CD4-positive, alpha-beta memory T cell (primary cell): Measurements from ENCODE around the gene ROBO1. TPM values are rescaled to one million over a fixed set of nuclear protein-coding genes. Genes with fewer than 3 reads are reported as not detected.

Experiments used
- CTCF ChIA-PET: fragments of 350-600 bp; sonication (Branson Sonifier 250); formaldehyde crosslinking; loops from one replicate; lab custom pipeline; 2021; ENCODE audit warnings: inconsistent platforms; ENCODE audit not compliant: partially characterized antibody; lab: Charles Lee
- POLR2A ChIA-PET: fragments of 350-600 bp; sonication (Branson Sonifier 250); formaldehyde crosslinking; loops from one replicate; lab custom pipeline; 2021; ENCODE audit not compliant: partially characterized antibody; lab: Charles Lee
- DNase-seq, 5 donors: peaks; one replicate each; pipeline versions ENCODE4 v3.0.0 to v3.0.0-alpha.2; 2020 to 2022; ENCODE audit warnings: mixed read lengths in 1 of 5
- H3K27ac ChIP-seq: one replicate; pipeline ENCODE4 v1.7.0; 2013; ENCODE audit warnings: low read depth, low read length
- H3K27me3 ChIP-seq: 2 replicates; pipeline ENCODE4 v1.7.0; 2013; ENCODE audit warnings: mild to moderate bottlenecking, low read length, moderate library complexity; ENCODE audit not compliant: insufficient read depth
- H3K36me3 ChIP-seq: 2 replicates; pipeline ENCODE4 v1.7.0; 2013; ENCODE audit warnings: mild to moderate bottlenecking, low read length, moderate library complexity; ENCODE audit not compliant: insufficient read depth
- H3K4me1 ChIP-seq: 2 replicates; pipeline ENCODE4 v1.7.0; 2013; ENCODE audit warnings: mild to moderate bottlenecking, low read length, moderate library complexity; ENCODE audit not compliant: insufficient read depth
- H3K4me3 ChIP-seq, 2 donors: one replicate each; pipeline ENCODE4 v1.7.0; 2013; ENCODE audit warnings: low read length in 2 of 2, mild to moderate bottlenecking in 1 of 2
- H3K9me3 ChIP-seq, 2 donors: one replicate each; pipeline ENCODE4 v1.7.0; 2013; ENCODE audit warnings: low read length in 2 of 2, control low read depth in 1 of 2; ENCODE audit not compliant: control insufficient read depth in 1 of 2
- H3K27ac Mint-ChIP-seq, 7 donors: one replicate each; pipeline ENCODE4 v1.8.0; 2020 to 2021; ENCODE audit warnings: mixed read lengths in 7 of 7, mild to moderate bottlenecking in 6 of 7, inconsistent platforms in 3 of 7, moderate library complexity in 3 of 7
- H3K27me3 Mint-ChIP-seq, 2 donors: one replicate each; pipeline ENCODE4 v1.8.0; 2020 to 2021; ENCODE audit warnings: mixed read lengths in 2 of 2
- H3K36me3 Mint-ChIP-seq, 2 donors: one replicate each; pipeline ENCODE4 v1.8.0; 2020 to 2021; ENCODE audit warnings: mixed read lengths in 2 of 2, inconsistent platforms in 1 of 2, mild to moderate bottlenecking in 1 of 2
- H3K4me1 Mint-ChIP-seq, 4 donors: one replicate each; pipeline ENCODE4 v1.8.0; 2020 to 2021; ENCODE audit warnings: mixed read lengths in 4 of 4, mild to moderate bottlenecking in 1 of 4
- H3K4me3 Mint-ChIP-seq, 8 donors: one replicate each; pipeline ENCODE4 v1.8.0; 2020 to 2021; ENCODE audit warnings: mixed read lengths in 8 of 8, mild to moderate bottlenecking in 7 of 8, moderate library complexity in 6 of 8, inconsistent platforms in 3 of 8
- H3K9me3 Mint-ChIP-seq, 8 donors: one replicate each; pipeline ENCODE4 v1.8.0; 2020 to 2021; ENCODE audit warnings: mixed read lengths in 8 of 8, mild to moderate bottlenecking in 5 of 8, inconsistent platforms in 3 of 8, moderate library complexity in 1 of 8
- intact Hi-C: fragments of 100-400 bp; cut with micrococcal nuclease; formaldehyde crosslinking; loops from one replicate; pipeline ENCODE4 v1.15.1; 2023
- polyA plus RNA-seq, 2 donors: library from polyadenylated mRNA; unstranded; fragments of 300-500 nt; fragmentation: Illumina TruSeq; gene quantifications; one replicate each; pipeline ENCODE4 v1.2.3, GENCODE V29; 2021
- total RNA-seq, 2 experiments: library from RNA; stranded (reverse); gene quantifications; one replicate each; pipeline ENCODE4 v1.2.3, GENCODE V29; 2021

ROBO1 gene
- total and polyA plus RNA-seq, 4 experiments from 2014 or later: not detected

DNA sequence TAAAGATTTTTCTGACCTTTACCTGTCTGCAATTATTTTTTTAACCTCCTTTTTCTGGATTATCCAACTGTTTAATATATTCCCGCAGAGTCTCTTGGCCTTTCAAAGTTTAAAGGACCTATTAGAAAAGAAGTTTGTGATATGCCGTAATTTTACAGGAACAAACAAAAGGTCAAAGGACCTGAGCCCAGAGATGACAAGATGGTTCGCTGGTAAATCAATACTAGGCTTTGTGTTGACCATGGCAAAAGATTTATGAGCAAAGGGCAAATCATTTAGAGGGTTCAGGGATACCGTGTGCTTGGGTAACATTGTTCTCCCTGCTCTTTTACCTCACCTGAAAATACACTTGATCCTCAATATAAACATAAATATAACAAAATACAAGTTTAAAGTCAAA lies 923.5 kb downstream of the ROBO1 start:
- ChIA-PET CTCF (no interaction called here), POLR2A (no interaction called here)
- Histone ChIP-seq H3K27ac (no peak overlapping the region), H3K27me3 (no peaks in the 10 kb centered on the region), H3K4me1 (no peaks in the 10 kb centered on the region), H3K36me3 (no peaks in the 10 kb centered on the region), H3K4me3 (no peak overlapping the region), H3K9me3 (no peaks in the 10 kb centered on the region)
- H3K4me1 Mint-ChIP-seq: no peaks in the 10 kb centered on the region
- no peaks in the 10 kb centered on the region for H3K36me3 Mint-ChIP-seq
- peaks cover 0 to 10% (median 6%) of the 10 kb centered on the region in 8 donors for H3K9me3 Mint-ChIP-seq
- H3K27ac Mint-ChIP-seq: no peak overlapping the region
- H3K4me3 Mint-ChIP-seq: no peak overlapping the region
- intact Hi-C loops: no loop called here
- DNase-seq: no peak
- no peaks in the 10 kb centered on the region for H3K27me3 Mint-ChIP-seq

DNA sequence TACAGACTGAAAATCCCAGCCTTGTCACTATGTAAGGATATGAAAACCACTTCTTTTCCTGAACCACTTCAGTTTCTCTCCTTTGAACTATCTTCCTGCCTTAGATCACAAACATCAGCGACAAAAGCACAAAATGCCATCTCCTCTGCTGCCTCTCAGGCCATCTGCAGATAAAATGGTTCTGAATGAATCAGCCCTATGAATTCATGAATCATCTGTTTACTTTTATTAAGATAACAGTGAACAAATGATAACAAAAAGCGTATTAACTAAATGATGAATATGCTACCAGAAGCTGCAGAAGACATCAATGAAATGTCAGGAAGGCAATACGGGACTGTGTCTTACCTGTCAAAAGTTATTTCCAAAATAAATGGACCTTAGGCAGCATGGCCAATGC lies 928.1 kb downstream of the ROBO1 start:
- no peak overlapping the region for H3K4me3 Mint-ChIP-seq
- DNase-seq: no peak
- CTCF ChIA-PET: no interaction called here

DNA sequence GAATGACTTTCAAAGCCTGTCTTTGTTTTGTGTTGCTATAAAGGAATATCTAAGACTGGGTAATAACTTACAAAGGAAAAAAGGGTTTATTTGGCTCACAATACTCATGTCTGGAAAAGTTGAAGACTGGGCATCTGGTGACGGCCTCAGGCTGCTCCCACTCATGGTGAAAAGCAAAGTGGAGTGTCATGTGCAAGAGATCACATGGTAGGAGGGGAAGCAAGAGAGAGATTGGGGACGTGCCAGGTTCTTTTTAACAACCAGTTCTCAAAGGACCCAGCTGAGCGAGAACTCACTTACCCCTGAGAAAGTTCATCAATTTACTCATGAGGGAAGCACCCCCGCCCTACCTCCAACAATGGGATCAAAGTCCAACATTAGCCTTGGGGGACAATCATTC lies 929.4 kb downstream of the ROBO1 start:
- no peaks in the 10 kb centered on the region for H3K36me3 ChIP-seq
- no peaks in the 10 kb centered on the region for H3K4me1 Mint-ChIP-seq
- no peak overlapping the region for H3K4me3 Mint-ChIP-seq
- H3K9me3 Mint-ChIP-seq: peaks cover 0 to 10% (median 3%) of the 10 kb centered on the region in 8 donors
- CTCF ChIA-PET: no interaction called here
- H3K27ac Mint-ChIP-seq: no peak overlapping the region
- DNase-seq: no peak
- H3K9me3 ChIP-seq: no peaks in the 10 kb centered on the region
- H3K27ac ChIP-seq: no peak overlapping the region
- H3K36me3 Mint-ChIP-seq: no peaks in the 10 kb centered on the region
- no peak overlapping the region for H3K4me3 ChIP-seq
- no peaks in the 10 kb centered on the region for H3K4me1 ChIP-seq
- POLR2A ChIA-PET: no interaction called here
- H3K27me3 Mint-ChIP-seq: no peaks in the 10 kb centered on the region
- no peaks in the 10 kb centered on the region for H3K27me3 ChIP-seq
- intact Hi-C loops: no loop called here

More for the DNA sequence above, 928.1 kb downstream of the ROBO1 start:
- Mint-ChIP-seq H3K9me3 (peaks cover 0 to 10% (median 4%) of the 10 kb centered on the region in 8 donors), H3K4me1 (no peaks in the 10 kb centered on the region), H3K27me3 (no peaks in the 10 kb centered on the region), H3K27ac (no peak overlapping the region), H3K36me3 (no peaks in the 10 kb centered on the region)
- intact Hi-C loops: no loop called here
- Histone ChIP-seq H3K4me1 (no peaks in the 10 kb centered on the region), H3K27me3 (no peaks in the 10 kb centered on the region), H3K36me3 (no peaks in the 10 kb centered on the region), H3K4me3 (no peak overlapping the region), H3K9me3 (no peaks in the 10 kb centered on the region), H3K27ac (no peak overlapping the region)
- POLR2A ChIA-PET: no interaction called here

- Mint-ChIP-seq H3K4me1 (no peaks in the 10 kb centered on the region), H3K36me3 (no peaks in the 10 kb centered on the region), H3K27ac (no peak overlapping the region), H3K27me3 (no peaks in the 10 kb centered on the region), H3K9me3 (peaks cover 0 to 17% (median 4%) of the 10 kb centered on the region in 8 donors), H3K4me3 (no peak overlapping the region)
- no peak for DNase-seq
- Histone ChIP-seq H3K27me3 (no peaks in the 10 kb centered on the region), H3K36me3 (no peaks in the 10 kb centered on the region), H3K4me1 (no peaks in the 10 kb centered on the region), H3K27ac (no peak overlapping the region), H3K9me3 (no peaks in the 10 kb centered on the region), H3K4me3 (no peak overlapping the region)
- intact Hi-C loops: no loop called here
- ChIA-PET CTCF (no interaction called here), POLR2A (no interaction called here)
These were observed 932.9 kb downstream of the ROBO1 start for GRCh38 chr3:78834910-78835309.

DNA sequence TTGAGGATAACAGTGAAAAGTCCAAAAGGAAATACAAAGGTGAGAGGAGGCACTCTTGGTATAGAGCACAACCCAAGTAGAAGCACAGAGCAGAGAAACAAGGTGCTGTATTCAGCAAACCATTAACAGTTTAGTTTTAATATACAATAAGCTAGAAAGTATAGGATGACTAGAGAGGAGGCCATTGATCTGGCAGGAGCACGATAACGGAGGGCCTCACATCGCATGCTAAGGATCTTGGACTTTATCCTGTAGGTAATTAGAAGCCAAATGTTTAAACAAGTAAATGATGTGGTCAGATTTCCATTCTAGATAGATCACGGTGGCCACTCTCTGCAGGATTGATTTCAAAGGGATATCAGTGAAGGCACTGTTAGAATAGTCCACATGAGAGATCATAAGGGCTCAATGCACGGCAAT lies 935.0 kb downstream of the ROBO1 start:
- H3K4me1 Mint-ChIP-seq: no peaks in the 10 kb centered on the region
- POLR2A ChIA-PET: no interaction called here
- peaks cover 0 to 12% (median 2%) of the 10 kb centered on the region in 8 donors for H3K9me3 Mint-ChIP-seq
- H3K27me3 Mint-ChIP-seq: no peaks in the 10 kb centered on the region
- intact Hi-C loops: no loop called here
- no peaks in the 10 kb centered on the region for H3K4me1 ChIP-seq
- H3K36me3 ChIP-seq: no peaks in the 10 kb centered on the region
- H3K27ac Mint-ChIP-seq: no peak overlapping the region
- no peak overlapping the region for H3K4me3 Mint-ChIP-seq
- H3K27me3 ChIP-seq: no peaks in the 10 kb centered on the region
- DNase-seq: no peak
- CTCF ChIA-PET: no interaction called here
- H3K4me3 ChIP-seq: no peak overlapping the region
- H3K9me3 ChIP-seq: no peaks in the 10 kb centered on the region
- H3K27ac ChIP-seq: no peak overlapping the region
- no peaks in the 10 kb centered on the region for H3K36me3 Mint-ChIP-seq

DNA sequence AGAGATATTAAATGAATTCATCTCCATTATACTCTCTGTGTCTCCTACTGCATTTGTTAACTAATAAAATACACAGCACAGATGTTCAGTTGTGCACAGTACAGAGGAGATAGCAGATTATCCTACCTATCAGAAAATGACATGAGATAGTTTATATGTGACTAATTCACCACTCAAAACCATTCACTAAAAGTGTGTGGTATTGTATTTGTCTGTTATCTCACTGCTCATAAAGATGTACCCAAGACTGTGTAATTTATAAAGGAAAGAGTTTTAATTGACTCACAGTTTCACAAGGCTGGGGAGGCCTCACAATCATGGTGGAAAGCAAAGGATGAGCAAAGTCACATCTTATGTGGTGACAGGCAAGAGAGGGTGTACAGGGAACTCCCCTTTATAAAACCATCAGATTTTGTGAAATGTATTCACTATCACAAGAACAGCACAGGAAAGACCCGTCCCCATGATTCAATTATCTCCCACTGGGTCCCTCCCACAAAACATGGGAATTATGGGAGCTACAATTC lies 936.3 kb downstream of the ROBO1 start:
- DNase-seq: no peak
- intact Hi-C loops: no loop called here
- Histone ChIP-seq H3K9me3 (no peaks in the 10 kb centered on the region), H3K27me3 (no peaks in the 10 kb centered on the region), H3K27ac (no peak overlapping the region), H3K4me3 (no peak overlapping the region), H3K4me1 (no peaks in the 10 kb centered on the region), H3K36me3 (no peaks in the 10 kb centered on the region)
- Mint-ChIP-seq H3K27ac (no peak overlapping the region), H3K27me3 (no peaks in the 10 kb centered on the region), H3K36me3 (no peaks in the 10 kb centered on the region), H3K4me3 (no peak overlapping the region), H3K9me3 (peaks cover 0 to 9% (median 2%) of the 10 kb centered on the region in 8 donors), H3K4me1 (no peaks in the 10 kb centered on the region)
- ChIA-PET POLR2A (no interaction called here), CTCF (no interaction called here)

DNA sequence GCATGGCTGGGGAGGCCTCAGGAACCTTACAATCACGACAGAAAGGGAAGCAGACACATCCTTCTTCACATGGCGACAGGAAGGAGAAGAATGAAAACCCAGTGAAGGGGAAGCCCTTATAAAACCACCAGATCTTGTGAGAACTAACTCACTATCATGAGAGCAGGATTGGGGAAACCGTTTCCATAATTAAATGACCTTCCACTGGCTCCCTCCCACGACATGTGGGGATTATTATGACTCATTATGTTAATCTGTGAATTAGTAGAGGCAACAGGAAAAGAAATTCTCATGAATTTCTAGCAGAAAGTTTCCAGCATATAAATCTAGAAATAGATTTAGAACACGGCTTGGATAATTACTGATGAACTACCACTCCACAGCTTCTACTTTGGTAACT lies 937.3 kb downstream of the ROBO1 start:
- DNase-seq: no peak
- no peaks in the 10 kb centered on the region for H3K27me3 Mint-ChIP-seq
- CTCF ChIA-PET: no interaction called here

DNA sequence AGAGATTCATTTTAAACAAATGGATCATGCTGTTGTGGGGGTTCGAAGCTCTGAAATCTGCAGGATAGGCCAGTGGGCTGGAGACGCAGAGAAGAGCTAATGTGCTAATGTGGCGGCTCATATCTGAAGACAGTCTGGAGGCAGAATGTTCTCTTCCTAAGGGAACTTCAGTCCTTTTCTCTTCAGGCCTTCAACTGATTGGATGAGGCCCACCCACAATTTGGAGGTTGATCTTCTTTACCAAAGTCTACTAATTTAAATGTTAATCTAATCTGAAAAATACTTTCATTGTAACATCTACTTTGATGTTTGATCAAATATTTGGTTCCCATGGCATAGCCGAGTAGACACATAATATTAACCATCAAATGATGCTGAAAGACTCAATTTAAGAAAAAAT lies 940.2 kb downstream of the ROBO1 start:
- Histone ChIP-seq H3K27me3 (no peaks in the 10 kb centered on the region), H3K4me1 (no peaks in the 10 kb centered on the region), H3K27ac (no peak overlapping the region), H3K36me3 (no peaks in the 10 kb centered on the region), H3K4me3 (no peak overlapping the region), H3K9me3 (no peaks in the 10 kb centered on the region)
- no peak for DNase-seq
- H3K27ac Mint-ChIP-seq: no peak overlapping the region
- intact Hi-C loops: no loop called here
- no peaks in the 10 kb centered on the region for H3K27me3 Mint-ChIP-seq
- H3K9me3 Mint-ChIP-seq: peaks cover 3 to 20% (median 6%) of the 10 kb centered on the region in 8 donors
- H3K4me1 Mint-ChIP-seq: no peaks in the 10 kb centered on the region
- CTCF ChIA-PET: no interaction called here
- H3K36me3 Mint-ChIP-seq: no peaks in the 10 kb centered on the region
- no peak overlapping the region for H3K4me3 Mint-ChIP-seq
- POLR2A ChIA-PET: no interaction called here

More for the DNA sequence above, 937.3 kb downstream of the ROBO1 start:
- Histone ChIP-seq H3K4me3 (no peak overlapping the region), H3K4me1 (no peaks in the 10 kb centered on the region), H3K36me3 (no peaks in the 10 kb centered on the region), H3K9me3 (no peaks in the 10 kb centered on the region), H3K27me3 (no peaks in the 10 kb centered on the region), H3K27ac (no peak overlapping the region)
- Mint-ChIP-seq H3K36me3 (no peaks in the 10 kb centered on the region), H3K27ac (no peak overlapping the region), H3K4me1 (no peaks in the 10 kb centered on the region), H3K4me3 (no peak overlapping the region), H3K9me3 (peaks cover 0 to 15% (median 5%) of the 10 kb centered on the region in 8 donors)
- POLR2A ChIA-PET: no interaction called here
- intact Hi-C loops: no loop called here
